Measurements from ENCODE around the gene TXNL4A.

TXNL4A gene

GRCh38 chr18:79955302-79956075 is 32.9 kb downstream of the TXNL4A start:
- Histone ChIP-seq H3K27me3 (replicated peaks; ENCODE audit: control insufficient read depth, insufficient read depth, low read length) (no peaks in the 10 kb centered on the region), H3K36me3 (ENCODE audit: control insufficient read depth, insufficient read depth, low read length) (no peaks in the 10 kb centered on the region), H3K4me3 (replicated peaks; ENCODE audit: low read depth, low read length) (no peak overlapping the region)
- TF ChIP-seq CTCF (IDR thresholded peaks at IDR 0.05; ENCODE audit: insufficient read depth, low read length, poor library complexity, severe bottlenecking): no peak
- no peak for DNase-seq (ENCODE audit: extremely low read depth, insufficient read length)

- Histone ChIP-seq H3K27me3 (replicated peaks; ENCODE audit: control insufficient read depth, insufficient read depth, low read length) (no peaks in the 10 kb centered on the region), H3K36me3 (ENCODE audit: control insufficient read depth, insufficient read depth, low read length) (no peaks in the 10 kb centered on the region), H3K4me3 (replicated peaks; ENCODE audit: low read depth, low read length) (no peak overlapping the region)
- TF ChIP-seq CTCF (IDR thresholded peaks at IDR 0.05; ENCODE audit: insufficient read depth, low read length, poor library complexity, severe bottlenecking): no peak
- no peak for DNase-seq (ENCODE audit: extremely low read depth, insufficient read length)
Measured at GRCh38 chr18:79954791-79955190, 33.6 kb downstream of the TXNL4A start.

GRCh38 chr18:79953971-79954651 is 34.3 kb downstream of the TXNL4A start:
- Histone ChIP-seq H3K36me3 (ENCODE audit: control insufficient read depth, insufficient read depth, low read length) (no peaks in the 10 kb centered on the region), H3K4me3 (replicated peaks; ENCODE audit: low read depth, low read length) (no peak overlapping the region), H3K27me3 (replicated peaks; ENCODE audit: control insufficient read depth, insufficient read depth, low read length) (no peaks in the 10 kb centered on the region)
- TF ChIP-seq CTCF (IDR thresholded peaks at IDR 0.05; ENCODE audit: insufficient read depth, low read length, poor library complexity, severe bottlenecking): no peak
- no peak for DNase-seq (ENCODE audit: extremely low read depth, insufficient read length)

DNA sequence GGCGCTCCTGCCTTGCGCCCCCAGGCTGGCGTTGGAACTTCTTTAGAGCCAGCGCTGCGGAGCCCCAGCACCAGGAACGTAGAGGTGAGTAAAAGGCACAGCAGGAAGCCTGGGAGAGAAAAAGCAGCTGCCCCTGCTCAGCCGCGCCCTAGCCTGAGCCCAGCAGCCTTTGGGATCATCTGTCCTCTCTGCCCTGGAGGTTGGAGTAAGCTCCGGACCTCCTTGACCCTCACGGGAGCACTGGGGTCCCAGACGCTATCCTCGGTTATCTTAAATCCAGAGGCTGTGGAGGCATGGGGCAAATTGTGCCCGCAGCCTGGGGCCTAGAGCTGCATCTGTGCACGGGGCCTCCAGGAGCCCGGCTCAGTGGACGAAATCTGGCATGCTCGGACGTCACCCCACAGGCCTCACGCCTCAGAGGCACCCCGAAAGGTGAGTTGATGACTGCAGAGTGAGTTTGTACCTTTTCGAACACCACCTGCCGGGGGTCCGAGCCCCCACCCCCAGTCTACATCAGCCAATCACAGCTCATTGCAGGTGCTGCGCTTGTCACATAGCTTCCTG is 35.3 kb downstream of the TXNL4A start:
- DNase-seq (ENCODE audit: extremely low read depth, insufficient read length): no peak
- H3K4me3 ChIP-seq (replicated peaks; ENCODE audit: low read depth, low read length): no peak overlapping the region
- no peak for TF ChIP-seq CTCF (IDR thresholded peaks at IDR 0.05; ENCODE audit: insufficient read depth, low read length, poor library complexity, severe bottlenecking)
- no peaks in the 10 kb centered on the region for H3K27me3 ChIP-seq (replicated peaks; ENCODE audit: control insufficient read depth, insufficient read depth, low read length)
- no peaks in the 10 kb centered on the region; the same call in 1 of the 2 replicates for H3K36me3 ChIP-seq (ENCODE audit: control insufficient read depth, insufficient read depth, low read length)

DNA sequence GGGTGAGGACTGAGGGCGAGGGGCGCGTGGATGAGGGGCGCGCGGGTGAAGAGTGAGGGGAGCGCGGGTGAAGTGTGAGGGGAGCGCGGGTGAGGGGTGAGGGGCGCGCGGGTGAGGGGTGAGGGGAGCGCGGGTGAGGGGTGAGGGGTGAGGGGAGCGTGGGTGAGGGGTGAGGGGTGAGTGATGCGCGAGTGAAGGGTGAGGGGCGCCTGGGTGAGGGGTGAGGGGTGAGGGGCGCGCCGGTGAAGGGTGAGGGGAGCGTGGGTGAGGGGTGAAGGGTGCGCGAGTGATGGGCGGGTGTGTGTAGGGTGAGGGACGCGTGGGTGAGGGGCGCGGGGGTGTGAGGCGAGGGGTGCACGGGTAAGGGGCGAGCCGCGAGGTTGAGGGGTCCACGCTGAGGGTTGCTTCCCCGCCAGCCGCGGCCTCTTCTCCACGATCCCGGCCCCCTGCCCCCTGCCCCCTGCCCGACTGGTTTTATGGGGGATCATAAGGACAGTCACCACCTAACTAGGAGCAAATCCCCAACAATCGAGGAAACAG is 35.8 kb downstream of the TXNL4A start:
- Histone ChIP-seq H3K4me3 (replicated peaks; ENCODE audit: low read depth, low read length) (peak overlapping the region; percentile 69), H3K27me3 (replicated peaks; ENCODE audit: control insufficient read depth, insufficient read depth, low read length) (no peaks in the 10 kb centered on the region), H3K36me3 (ENCODE audit: control insufficient read depth, insufficient read depth, low read length) (no peaks in the 10 kb centered on the region; the same call in none of the 2 replicates)
- TF ChIP-seq CTCF (IDR thresholded peaks at IDR 0.05; ENCODE audit: insufficient read depth, low read length, poor library complexity, severe bottlenecking): no peak
- no peak for DNase-seq (ENCODE audit: extremely low read depth, insufficient read length)
